Keratinocyte (primary cell): ENCODE results near the gene TMCC1. TPM values are rescaled to one million over a fixed set of nuclear protein-coding genes. Genes with fewer than 3 reads are reported as not detected.
A peak's percentile ranks its signal among the peaks of the same experiment; 100 is the strongest.

Experiments
- DNase-seq: peaks from one replicate; pipeline ENCODE4 v3.0.0-alpha.2; 2011; ENCODE audit warnings: low read depth, missing footprints, low spot score
- FAIRE-seq: peaks from 2 replicates; lab custom pipeline; 2011; peaks lifted over from hg19 to GRCh38; lab: Jason Lieb, UNC
- H2AFZ ChIP-seq: 2 replicates; pipeline ENCODE4 v1.6.0; 2012; ENCODE audit warnings: low read length, control low read depth, inconsistent platforms; ENCODE audit not compliant: control insufficient read depth
- H3K27ac ChIP-seq: 2 replicates; pipeline ENCODE4 v1.5.1; 2011; ENCODE audit warnings: low read length; ENCODE audit not compliant: control insufficient read depth, insufficient read depth
- H3K27me3 ChIP-seq: 3 replicates; pipeline ENCODE4 v1.6.0; 2011; ENCODE audit warnings: low read length; ENCODE audit not compliant: control insufficient read depth, insufficient read depth; ENCODE audit errors: extremely low read depth
- H3K36me3 ChIP-seq, 2 experiments: 2 replicates in 1 of 2; 3 replicates in 1 of 2; pipeline ENCODE4 v1.5.1; 2011; ENCODE audit warnings: low read length in 2 of 2, mild to moderate bottlenecking in 1 of 2; ENCODE audit not compliant: control insufficient read depth in 2 of 2, insufficient read depth in 2 of 2; ENCODE audit errors: extremely low read depth in 1 of 2
- H3K4me1 ChIP-seq: 3 replicates; pipeline ENCODE4 v1.5.1; 2011; ENCODE audit warnings: low read length; ENCODE audit not compliant: control insufficient read depth, insufficient read depth; ENCODE audit errors: extremely low read depth
- H3K4me2 ChIP-seq: 3 replicates; pipeline ENCODE4 v1.6.0; 2011; ENCODE audit warnings: low read depth, low read length; ENCODE audit not compliant: control insufficient read depth, insufficient read depth; ENCODE audit errors: extremely low read depth
- H3K4me3 ChIP-seq, 3 experiments: fragments of 200-600 bp in 1 of 3; sonication (generic) in 1 of 3; 2 replicates in 2 of 3; 3 replicates in 1 of 3; pipeline ENCODE4 v1.5.1; 2011 to 2016; ENCODE audit warnings: low read length in 3 of 3, mild to moderate bottlenecking in 3 of 3, control low read depth in 2 of 3, inconsistent platforms in 1 of 3, low read depth in 1 of 3, mixed read lengths in 1 of 3, mixed run types in 1 of 3, moderate library complexity in 1 of 3; ENCODE audit not compliant: control insufficient read depth in 2 of 3, insufficient read depth in 2 of 3; ENCODE audit errors: extremely low read depth in 1 of 3
- H3K79me2 ChIP-seq: 2 replicates; pipeline ENCODE4 v1.6.0; 2012; ENCODE audit warnings: low read length; ENCODE audit not compliant: control insufficient read depth, insufficient read depth
- H3K9ac ChIP-seq: 3 replicates; pipeline ENCODE4 v1.6.0; 2011; ENCODE audit warnings: low read length; ENCODE audit not compliant: control insufficient read depth, insufficient read depth; ENCODE audit errors: extremely low read depth
- H3K9me1 ChIP-seq: 3 replicates; pipeline ENCODE4 v1.6.0; 2011; ENCODE audit warnings: low read length; ENCODE audit not compliant: control insufficient read depth, insufficient read depth; ENCODE audit errors: extremely low read depth
- H3K9me3 ChIP-seq: 2 replicates; pipeline ENCODE4 v1.5.1; 2012; ENCODE audit warnings: low read depth, low read length; ENCODE audit not compliant: control insufficient read depth
- H4K20me1 ChIP-seq: 3 replicates; pipeline ENCODE4 v1.6.0; 2011; ENCODE audit warnings: low read length; ENCODE audit not compliant: control insufficient read depth, insufficient read depth; ENCODE audit errors: extremely low read depth
- CTCF ChIP-seq, 3 experiments: IDR thresholded peaks in 1 of 3; conservative IDR thresholded peaks in 1 of 3; optimal IDR thresholded peaks in 1 of 3; 2 replicates in 2 of 3; 3 replicates in 1 of 3; pipeline versions ENCODE3 to v1.5.1; 2011; ENCODE audit warnings: low read length in 3 of 3, mild to moderate bottlenecking in 3 of 3, moderate library complexity in 2 of 3, control low read depth in 1 of 3, inconsistent platforms in 1 of 3; ENCODE audit not compliant: insufficient read depth in 2 of 3; ENCODE audit errors: extremely low read depth in 1 of 3
- EZH2 ChIP-seq: IDR thresholded peaks from one replicate; pipeline ENCODE4 v1.6.1; 2012; ENCODE audit warnings: inconsistent platforms, mild to moderate bottlenecking, low read length, moderate library complexity
- dilution Hi-C: fragments of 300-500 bp; cut with MboI; formaldehyde crosslinking; loops from one replicate; pipeline ENCODE4 v1.7.0; 2020; ENCODE audit warnings: low sequenced_read_pairs; ENCODE audit not compliant: extremely low pct_ligation_motif_present
- polyA plus RNA-seq, 5 experiments: library from polyadenylated mRNA; depleted of rRNA in 3 of 5; stranded (reverse) in 3 of 5; stranded (forward) in 1 of 5; unstranded in 1 of 5; fragments of >200 nt; gene quantifications; 1 replicate in 1 of 5; 2 replicates in 3 of 5; 3 replicates in 1 of 5; pipeline versions ENCODE4 v1.2.1 to v1.2.3, GENCODE V29; 2011 to 2012; ENCODE audit warnings: missing spikeins in 2 of 5, low read depth in 1 of 5, low replicate concordance in 1 of 5

TMCC1 gene
- polyA plus RNA-seq, 1 donor (not counting 4 experiments of a cell fraction or from before 2014, with no cell fraction given), result 27.7 TPM

- TF ChIP-seq CTCF (optimal IDR thresholded peaks at IDR 0.05 in 1 of 3, IDR thresholded peaks at IDR 0.05 in 1 of 3, conservative IDR thresholded peaks at IDR 0.05 in 1 of 3; ENCODE audit: extremely low read depth in 1 of 3, insufficient read depth in 2 of 3, low read length in 3 of 3) (peak; percentile 68 to 79 (median 73)), EZH2 (no peak)
- dilution Hi-C loops, result no loop called here
- FAIRE-seq (no peak), DNase-seq (no peak)
- H3K27ac ChIP-seq, result no peak overlapping the region
- H3K4me2 ChIP-seq, result no peak overlapping the region
- no peaks in the 10 kb centered on the region for H3K9me1 ChIP-seq
- H3K27me3 ChIP-seq, result peaks cover 3% of the 10 kb centered on the region
- H2AFZ ChIP-seq, result no peak overlapping the region
- no peaks in the 10 kb centered on the region for H3K79me2 ChIP-seq
- no peaks in the 10 kb centered on the region for H3K36me3 ChIP-seq
- no peak overlapping the region for H3K9ac ChIP-seq
- H3K4me3 ChIP-seq, result no peak overlapping the region
- no peaks in the 10 kb centered on the region for H4K20me1 ChIP-seq
- no peaks in the 10 kb centered on the region for H3K4me1 ChIP-seq
- H3K9me3 ChIP-seq, result peaks cover 2% of the 10 kb centered on the region
These were observed 48.8 kb upstream of the TMCC1 start for GRCh38 chr3:129942296-129942695.

GRCh38 chr3:129940086-129940485 is 46.6 kb upstream of the TMCC1 start:
- dilution Hi-C loops, result no loop called here
- no peak overlapping the region for H3K9ac ChIP-seq
- H3K27ac ChIP-seq, result no peak overlapping the region
- TF ChIP-seq EZH2, result no peak
- no peak for TF ChIP-seq CTCF (optimal IDR thresholded peaks at IDR 0.05 in 1 of 3, IDR thresholded peaks at IDR 0.05 in 1 of 3, conservative IDR thresholded peaks at IDR 0.05 in 1 of 3; ENCODE audit: extremely low read depth in 1 of 3, insufficient read depth in 2 of 3, low read length in 3 of 3)
- no peaks in the 10 kb centered on the region for H3K9me1 ChIP-seq
- no peaks in the 10 kb centered on the region for H3K79me2 ChIP-seq
- H3K27me3 ChIP-seq, result no peaks in the 10 kb centered on the region
- H3K4me2 ChIP-seq, result no peak overlapping the region
- no peaks in the 10 kb centered on the region for H3K9me3 ChIP-seq
- H2AFZ ChIP-seq, result no peak overlapping the region
- H3K4me1 ChIP-seq, result no peaks in the 10 kb centered on the region
- FAIRE-seq (no peak), DNase-seq (no peak)
- H3K4me3 ChIP-seq, result no peak overlapping the region
- H4K20me1 ChIP-seq, result no peaks in the 10 kb centered on the region
- H3K36me3 ChIP-seq, result no peaks in the 10 kb centered on the region
